OCI-LY1 (cell line): ENCODE measurements around the gene TRIM56.
"Not testable (repeated sequence)": the region's sequence is repeated elsewhere in the genome, so short reads cannot be mapped to it uniquely, and the experiment has no call there.

ENCODE experiments used
- H2AFZ ChIP-seq: fragments of 200-600 bp; sonication (generic), shearing (Covaris generic); 2 replicates; pipeline ENCODE4 v1.6.0; 2014; ENCODE audit warnings: antibody characterized with exemption, mild to moderate bottlenecking, low read length
- H3F3A ChIP-seq: fragments of 200-600 bp; sonication (generic), shearing (Covaris generic); 2 replicates; pipeline ENCODE4 v1.6.0; 2014; ENCODE audit warnings: mild to moderate bottlenecking, antibody characterized with exemption, low read length, moderate library complexity; ENCODE audit not compliant: insufficient read depth
- H3K27ac ChIP-seq: fragments of 200-600 bp; sonication (generic); 2 replicates; pipeline ENCODE4 v1.5.1; 2014; ENCODE audit warnings: low read length, mixed run types, mild to moderate bottlenecking, low read depth; ENCODE audit not compliant: poor library complexity, severe bottlenecking
- H3K27me3 ChIP-seq: fragments of 200-600 bp; sonication (generic); 2 replicates; pipeline ENCODE4 v1.6.0; 2014; ENCODE audit warnings: antibody characterized with exemption, mild to moderate bottlenecking, low read length, moderate library complexity; ENCODE audit not compliant: insufficient read depth
- H3K36me3 ChIP-seq: fragments of 200-600 bp; sonication (generic); 2 replicates; pipeline ENCODE4 v1.6.1; 2014; ENCODE audit warnings: mild to moderate bottlenecking, antibody characterized with exemption, low read length, moderate library complexity, mixed read lengths; ENCODE audit not compliant: insufficient read depth
- H3K4me1 ChIP-seq: fragments of 200-600 bp; sonication (generic); 2 replicates; pipeline ENCODE4 v1.5.1; 2014; ENCODE audit warnings: mild to moderate bottlenecking, low read length, moderate library complexity; ENCODE audit not compliant: insufficient read depth, severe bottlenecking
- H3K4me2 ChIP-seq: fragments of 200-600 bp; sonication (generic), shearing (Covaris generic); 2 replicates; pipeline ENCODE4 v1.6.1; 2014; ENCODE audit warnings: low read length
- H3K4me3 ChIP-seq: fragments of 200-600 bp; sonication (generic); 2 replicates; pipeline ENCODE4 v1.5.1; 2014; ENCODE audit warnings: low read length, low read depth, mild to moderate bottlenecking, mixed read lengths; ENCODE audit not compliant: poor library complexity, severe bottlenecking
- H3K79me2 ChIP-seq: fragments of 200-600 bp; shearing (Covaris generic); 2 replicates; pipeline ENCODE4 v1.6.1; 2016; ENCODE audit warnings: mixed run types, low read length, mixed read lengths; ENCODE audit not compliant: insufficient read depth
- H3K9ac ChIP-seq: fragments of 200-600 bp; sonication (generic), shearing (Covaris generic); 2 replicates; pipeline ENCODE4 v1.6.1; 2014; ENCODE audit warnings: mild to moderate bottlenecking, low read length, mixed read lengths
- H3K9me2 ChIP-seq: fragments of 200-600 bp; sonication (generic), shearing (Covaris generic); 2 replicates; pipeline ENCODE4 v1.6.1; 2014; ENCODE audit warnings: low read depth, mild to moderate bottlenecking, low read length, mixed read lengths
- H3K9me3 ChIP-seq: fragments of 200-600 bp; shearing (Covaris generic); 2 replicates; pipeline ENCODE4 v1.6.1; 2014; ENCODE audit warnings: low read length, mixed read lengths
- H4K20me1 ChIP-seq: fragments of 200-600 bp; sonication (generic), shearing (Covaris generic); 2 replicates; pipeline ENCODE4 v1.6.0; 2016; ENCODE audit warnings: mild to moderate bottlenecking, low read length; ENCODE audit not compliant: insufficient read depth
- EZH2 ChIP-seq: fragments of 200-600 bp; sonication (generic), shearing (Covaris generic); IDR thresholded peaks from 2 replicates; pipeline ENCODE4 v1.8.0; 2017; ENCODE audit warnings: borderline replicate concordance, mixed run types, mild to moderate bottlenecking, antibody characterized with exemption, low read length, moderate library complexity, mixed read lengths
- TF ChIP-seq, protein P1 (sequence below): fragments of 200-600 bp; sonication (generic), shearing (Covaris generic); IDR thresholded peaks from 2 replicates; pipeline ENCODE4 v1.5.1; 2017; ENCODE audit warnings: mild to moderate bottlenecking, antibody characterized with exemption, low read length, moderate library complexity, mixed read lengths

The TRIM56 gene

DNA sequence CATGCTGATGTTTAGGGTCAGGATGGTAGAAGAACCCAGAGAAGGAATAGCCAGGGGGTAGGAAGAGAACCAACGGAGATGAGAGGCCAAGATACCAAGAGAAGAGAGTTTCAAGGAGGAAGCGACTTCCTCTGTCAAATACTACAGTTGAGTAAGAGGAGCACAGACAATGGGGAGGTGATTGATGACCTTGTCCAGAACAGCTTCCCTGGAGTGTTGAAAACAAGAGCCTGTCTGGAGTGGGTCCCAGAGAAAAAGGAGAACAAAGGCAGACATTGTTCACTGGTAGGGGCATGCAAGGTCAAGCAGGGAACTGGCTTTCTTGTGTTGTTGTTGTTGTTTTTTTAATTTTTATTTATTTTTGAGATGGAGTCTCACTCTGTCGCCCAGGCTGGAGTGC is 9.6 kb upstream of the TRIM56 start:
- Histone ChIP-seq H3K36me3 (no peaks in the 10 kb centered on the region), H3F3A (no peaks in the 10 kb centered on the region), H4K20me1 (no peaks in the 10 kb centered on the region), H3K9me3 (no peaks in the 10 kb centered on the region), H3K27me3 (no peaks in the 10 kb centered on the region; the same call in none of the 2 replicates), H3K4me1 (no peaks in the 10 kb centered on the region), H3K4me2 (no peak overlapping the region), H3K79me2 (no peaks in the 10 kb centered on the region), H3K9me2 (no peaks in the 10 kb centered on the region), H2AFZ (no peak overlapping the region), H3K4me3 (no peak overlapping the region), H3K27ac (no peak overlapping the region), H3K9ac (no peak overlapping the region)
- TF ChIP-seq EZH2 = no peak
- TF ChIP-seq, protein P1, sequence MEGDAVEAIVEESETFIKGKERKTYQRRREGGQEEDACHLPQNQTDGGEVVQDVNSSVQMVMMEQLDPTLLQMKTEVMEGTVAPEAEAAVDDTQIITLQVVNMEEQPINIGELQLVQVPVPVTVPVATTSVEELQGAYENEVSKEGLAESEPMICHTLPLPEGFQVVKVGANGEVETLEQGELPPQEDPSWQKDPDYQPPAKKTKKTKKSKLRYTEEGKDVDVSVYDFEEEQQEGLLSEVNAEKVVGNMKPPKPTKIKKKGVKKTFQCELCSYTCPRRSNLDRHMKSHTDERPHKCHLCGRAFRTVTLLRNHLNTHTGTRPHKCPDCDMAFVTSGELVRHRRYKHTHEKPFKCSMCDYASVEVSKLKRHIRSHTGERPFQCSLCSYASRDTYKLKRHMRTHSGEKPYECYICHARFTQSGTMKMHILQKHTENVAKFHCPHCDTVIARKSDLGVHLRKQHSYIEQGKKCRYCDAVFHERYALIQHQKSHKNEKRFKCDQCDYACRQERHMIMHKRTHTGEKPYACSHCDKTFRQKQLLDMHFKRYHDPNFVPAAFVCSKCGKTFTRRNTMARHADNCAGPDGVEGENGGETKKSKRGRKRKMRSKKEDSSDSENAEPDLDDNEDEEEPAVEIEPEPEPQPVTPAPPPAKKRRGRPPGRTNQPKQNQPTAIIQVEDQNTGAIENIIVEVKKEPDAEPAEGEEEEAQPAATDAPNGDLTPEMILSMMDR = no peak

DNA sequence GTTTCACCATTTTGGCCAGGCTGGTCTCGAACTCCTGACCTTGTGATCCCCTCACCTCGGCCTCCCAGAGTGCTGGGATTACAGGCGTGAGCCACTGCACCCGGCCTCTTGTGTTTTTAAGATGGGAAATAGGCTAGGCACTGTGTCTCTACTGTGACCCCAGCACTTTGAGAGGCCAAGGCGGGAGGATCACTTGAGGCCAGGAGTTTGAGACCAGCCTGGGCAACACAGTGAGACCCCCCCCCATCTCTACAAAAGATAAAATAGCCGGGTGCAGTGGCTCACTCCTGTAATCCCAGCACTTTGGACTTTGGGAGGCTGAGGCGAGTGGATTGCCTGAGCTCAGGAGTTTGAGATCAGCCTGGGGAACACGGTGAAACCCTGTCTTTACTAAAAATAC is 9.1 kb upstream of the TRIM56 start:
- H3K4me3 ChIP-seq, H3K27ac ChIP-seq, H3K79me2 ChIP-seq, H3K9me3 ChIP-seq, H3K36me3 ChIP-seq, H3F3A ChIP-seq, H3K27me3 ChIP-seq, H4K20me1 ChIP-seq, H3K9ac ChIP-seq, H3K9me2 ChIP-seq, H2AFZ ChIP-seq, H3K4me1 ChIP-seq, H3K4me2 ChIP-seq: not testable (repeated sequence)

GRCh38 chr7:101077303-101078086 is 7.8 kb upstream of the TRIM56 start:
- Histone ChIP-seq H3K27ac (no peak overlapping the region), H3K9ac (no peak overlapping the region), H2AFZ (no peak overlapping the region), H3K4me3 (no peak overlapping the region), H3K79me2 (no peaks in the 10 kb centered on the region), H3F3A (no peaks in the 10 kb centered on the region), H3K27me3 (no peaks in the 10 kb centered on the region; the same call in none of the 2 replicates), H3K9me3 (no peaks in the 10 kb centered on the region), H4K20me1 (no peaks in the 10 kb centered on the region), H3K9me2 (no peaks in the 10 kb centered on the region), H3K36me3 (no peaks in the 10 kb centered on the region), H3K4me1 (no peaks in the 10 kb centered on the region), H3K4me2 (no peak overlapping the region)
- TF ChIP-seq, protein P1 = peak; percentile 99
- TF ChIP-seq EZH2 = no peak

GRCh38 chr7:101081432-101081831 is 3.8 kb upstream of the TRIM56 start:
- Histone ChIP-seq H4K20me1 (no peaks in the 10 kb centered on the region), H3K4me3 (no peak overlapping the region), H3K27ac (no peak overlapping the region), H3K9ac (no peak overlapping the region), H3K9me3 (no peaks in the 10 kb centered on the region), H3K9me2 (no peaks in the 10 kb centered on the region), H3K79me2 (no peaks in the 10 kb centered on the region), H3K4me1 (peaks cover 13% of the 10 kb centered on the region), H3F3A (no peaks in the 10 kb centered on the region), H3K27me3 (no peaks in the 10 kb centered on the region; the same call in 1 of the 2 replicates), H3K36me3 (no peaks in the 10 kb centered on the region), H2AFZ (no peak overlapping the region), H3K4me2 (no peak overlapping the region)
- no peak for TF ChIP-seq EZH2
- TF ChIP-seq, protein P1 = no peak
